HepG2 (cell line): ENCODE measurements around the gene RAD23A. TPM values are rescaled to one million over a fixed set of nuclear protein-coding genes. Genes with fewer than 3 reads are reported as not detected.

Source experiments
- ATF1 ChIP-seq: IDR thresholded peaks from 2 replicates; pipeline ENCODE4 v1.6.1; 2016; ENCODE audit warnings: mild to moderate bottlenecking, control low read depth
- CBFB ChIP-seq: sonication (generic); formaldehyde crosslinking; IDR thresholded peaks from 2 replicates; pipeline ENCODE4 v1.4.0; 2020; ENCODE audit warnings: missing genetic modification reagents
- HBP1 ChIP-seq: IDR thresholded peaks from 2 replicates; pipeline ENCODE4 v1.6.1; 2016; ENCODE audit warnings: low read depth, control low read depth
- HMGA1 ChIP-seq: sonication (generic); formaldehyde crosslinking; conservative IDR thresholded peaks from 2 replicates; pipeline ENCODE4 v1.4.0; 2020; ENCODE audit warnings: missing genetic modification reagents
- JDP2 ChIP-seq: sonication (generic); formaldehyde crosslinking; IDR thresholded peaks from 2 replicates; pipeline ENCODE4 v1.8.1; 2022; ENCODE audit warnings: missing genetic modification reagents, borderline replicate concordance
- MIER3 ChIP-seq: IDR thresholded peaks from 2 replicates; pipeline ENCODE4 v1.6.1; 2016; ENCODE audit warnings: missing compliant biosample characterization, borderline replicate concordance
- NFE2 ChIP-seq: sonication (generic); formaldehyde crosslinking; IDR thresholded peaks from 2 replicates; pipeline ENCODE4 v1.4.0; 2020; ENCODE audit warnings: missing genetic modification reagents
- NFYB ChIP-seq: sonication (generic); formaldehyde crosslinking; IDR thresholded peaks from 2 replicates; pipeline ENCODE4 v1.4.0; 2020; ENCODE audit warnings: missing genetic modification reagents
- RARG ChIP-seq: sonication (generic); formaldehyde crosslinking; IDR thresholded peaks from 2 replicates; pipeline ENCODE4 v1.4.0; 2020; ENCODE audit warnings: low read depth, mild to moderate bottlenecking, missing genetic modification reagents
- YEATS2 ChIP-seq: sonication (generic); formaldehyde crosslinking; IDR thresholded peaks from 2 replicates; pipeline ENCODE4 v1.4.0; 2020; ENCODE audit warnings: missing genetic modification reagents, borderline replicate concordance
- ZBTB49 ChIP-seq: sonication (generic); formaldehyde crosslinking; IDR thresholded peaks from 2 replicates; pipeline ENCODE4 v1.4.0; 2020; ENCODE audit warnings: missing genetic modification reagents, borderline replicate concordance
- ZC3H13 ChIP-seq: sonication (generic); formaldehyde crosslinking; IDR thresholded peaks from 2 replicates; pipeline ENCODE4 v1.8.1; 2023; ENCODE audit warnings: mild to moderate bottlenecking, missing genetic modification reagents, moderate library complexity
- ZKSCAN5 ChIP-seq: sonication (generic); formaldehyde crosslinking; IDR thresholded peaks from 2 replicates; pipeline ENCODE4 v1.5.1; 2020; ENCODE audit warnings: mild to moderate bottlenecking, missing genetic modification reagents
- ZNF354B ChIP-seq: sonication (generic); formaldehyde crosslinking; IDR thresholded peaks from 2 replicates; pipeline ENCODE4 v1.8.0; 2022; ENCODE audit warnings: mild to moderate bottlenecking, missing genetic modification reagents
- ZNF546 ChIP-seq: sonication (generic); formaldehyde crosslinking; conservative IDR thresholded peaks from 2 replicates; pipeline ENCODE4 v1.8.1; 2023; ENCODE audit warnings: mild to moderate bottlenecking, missing genetic modification reagents
- ZNF558 ChIP-seq: sonication (generic); formaldehyde crosslinking; IDR thresholded peaks from 2 replicates; pipeline ENCODE4 v1.9.0; 2022; ENCODE audit warnings: mild to moderate bottlenecking, missing genetic modification reagents, borderline replicate concordance
- ZNF772 ChIP-seq: sonication (generic); formaldehyde crosslinking; IDR thresholded peaks from 2 replicates; pipeline ENCODE4 v1.5.0; 2020; ENCODE audit warnings: mild to moderate bottlenecking, missing genetic modification reagents
- ZNF790 ChIP-seq: sonication (generic); formaldehyde crosslinking; IDR thresholded peaks from 2 replicates; pipeline ENCODE4 v1.8.0; 2022; ENCODE audit warnings: missing genetic modification reagents, mild to moderate bottlenecking, borderline replicate concordance
- polyA plus RNA-seq, 8 experiments: library from polyadenylated mRNA; depleted of rRNA in 3 of 8; stranded (reverse) in 7 of 8; unstranded in 1 of 8; fragments of >200 nt; fragmentation: Illumina TruSeq in 4 of 8; extraction: Trizol in 4 of 8; gene quantifications; 2 replicates each; pipeline versions ENCODE4 v1.2.1 to v1.2.3, GENCODE V29; 2011 to 2016; ENCODE audit warnings: low read depth in 4 of 8, missing spikeins in 1 of 8, mixed read lengths in 1 of 8; ENCODE audit not compliant: insufficient read depth in 1 of 8
- total RNA-seq, 5 experiments: library from RNA; depleted of rRNA; stranded (reverse); fragments of >200 nt; fragmentation: Illumina TruSeq; extraction: Trizol; gene quantifications; 2 replicates each; pipeline ENCODE4 v1.2.3, GENCODE V29; 2016; ENCODE audit warnings: low read depth in 1 of 5
- TF ChIP-seq, protein P1 (sequence below): IDR thresholded peaks from 2 replicates; pipeline ENCODE4 v1.6.1; 2016; ENCODE audit warnings: low read depth, missing genetic modification reagents, missing compliant biosample characterization
- TF ChIP-seq, protein P2 (sequence below): sonication (generic); IDR thresholded peaks from 2 replicates; pipeline ENCODE4 v1.6.1; 2016; ENCODE audit warnings: low read depth, borderline replicate concordance

RAD23A gene
- total and polyA plus RNA-seq, 2 of the 13 experiments (the other 11 are each of a cell fraction or from before 2014, with no cell fraction given), result 42.5 to 54.2 TPM

DNA sequence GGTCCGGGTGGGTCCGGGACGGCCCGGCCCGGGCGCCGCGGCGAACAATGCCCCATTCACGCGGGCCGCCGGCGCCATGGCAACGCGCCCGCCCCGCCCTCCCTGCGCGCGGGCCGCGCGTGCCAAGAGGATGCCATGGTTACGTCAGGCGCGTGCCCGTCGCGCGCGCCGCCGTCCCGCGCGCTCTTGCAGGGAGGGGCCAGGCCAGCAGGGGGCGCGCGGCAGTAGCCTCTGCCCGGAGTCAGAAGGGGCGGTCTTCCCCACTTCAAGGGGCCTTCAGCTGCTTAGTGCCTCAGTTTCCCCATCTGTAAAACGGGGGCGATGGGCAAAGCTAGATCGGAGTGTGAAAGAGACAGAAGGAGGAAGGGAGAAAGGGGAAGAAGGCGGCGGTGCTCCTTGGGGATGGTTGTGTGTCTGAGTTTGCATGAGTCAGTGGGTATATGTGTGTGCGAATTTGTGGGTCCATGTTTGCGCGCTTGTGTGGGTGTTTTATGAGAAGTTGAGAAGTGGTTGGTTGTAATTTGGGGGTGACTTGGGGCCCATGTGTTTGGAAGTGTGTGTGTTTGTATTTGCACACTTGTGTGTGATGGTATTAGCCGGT, 38.0 kb downstream of the RAD23A start (continued):
- TF ChIP-seq NFE2 (CRISPR knock-in tag), result no peak
- no peak for TF ChIP-seq ZBTB49 (CRISPR knock-in tag)
- TF ChIP-seq JDP2 (CRISPR knock-in tag), result no peak
- TF ChIP-seq HBP1 (CRISPR knock-in tag), result no peak
- TF ChIP-seq ZNF772 (CRISPR knock-in tag), result no peak
- TF ChIP-seq NFYB (CRISPR knock-in tag), result no peak
- TF ChIP-seq, protein P1, sequence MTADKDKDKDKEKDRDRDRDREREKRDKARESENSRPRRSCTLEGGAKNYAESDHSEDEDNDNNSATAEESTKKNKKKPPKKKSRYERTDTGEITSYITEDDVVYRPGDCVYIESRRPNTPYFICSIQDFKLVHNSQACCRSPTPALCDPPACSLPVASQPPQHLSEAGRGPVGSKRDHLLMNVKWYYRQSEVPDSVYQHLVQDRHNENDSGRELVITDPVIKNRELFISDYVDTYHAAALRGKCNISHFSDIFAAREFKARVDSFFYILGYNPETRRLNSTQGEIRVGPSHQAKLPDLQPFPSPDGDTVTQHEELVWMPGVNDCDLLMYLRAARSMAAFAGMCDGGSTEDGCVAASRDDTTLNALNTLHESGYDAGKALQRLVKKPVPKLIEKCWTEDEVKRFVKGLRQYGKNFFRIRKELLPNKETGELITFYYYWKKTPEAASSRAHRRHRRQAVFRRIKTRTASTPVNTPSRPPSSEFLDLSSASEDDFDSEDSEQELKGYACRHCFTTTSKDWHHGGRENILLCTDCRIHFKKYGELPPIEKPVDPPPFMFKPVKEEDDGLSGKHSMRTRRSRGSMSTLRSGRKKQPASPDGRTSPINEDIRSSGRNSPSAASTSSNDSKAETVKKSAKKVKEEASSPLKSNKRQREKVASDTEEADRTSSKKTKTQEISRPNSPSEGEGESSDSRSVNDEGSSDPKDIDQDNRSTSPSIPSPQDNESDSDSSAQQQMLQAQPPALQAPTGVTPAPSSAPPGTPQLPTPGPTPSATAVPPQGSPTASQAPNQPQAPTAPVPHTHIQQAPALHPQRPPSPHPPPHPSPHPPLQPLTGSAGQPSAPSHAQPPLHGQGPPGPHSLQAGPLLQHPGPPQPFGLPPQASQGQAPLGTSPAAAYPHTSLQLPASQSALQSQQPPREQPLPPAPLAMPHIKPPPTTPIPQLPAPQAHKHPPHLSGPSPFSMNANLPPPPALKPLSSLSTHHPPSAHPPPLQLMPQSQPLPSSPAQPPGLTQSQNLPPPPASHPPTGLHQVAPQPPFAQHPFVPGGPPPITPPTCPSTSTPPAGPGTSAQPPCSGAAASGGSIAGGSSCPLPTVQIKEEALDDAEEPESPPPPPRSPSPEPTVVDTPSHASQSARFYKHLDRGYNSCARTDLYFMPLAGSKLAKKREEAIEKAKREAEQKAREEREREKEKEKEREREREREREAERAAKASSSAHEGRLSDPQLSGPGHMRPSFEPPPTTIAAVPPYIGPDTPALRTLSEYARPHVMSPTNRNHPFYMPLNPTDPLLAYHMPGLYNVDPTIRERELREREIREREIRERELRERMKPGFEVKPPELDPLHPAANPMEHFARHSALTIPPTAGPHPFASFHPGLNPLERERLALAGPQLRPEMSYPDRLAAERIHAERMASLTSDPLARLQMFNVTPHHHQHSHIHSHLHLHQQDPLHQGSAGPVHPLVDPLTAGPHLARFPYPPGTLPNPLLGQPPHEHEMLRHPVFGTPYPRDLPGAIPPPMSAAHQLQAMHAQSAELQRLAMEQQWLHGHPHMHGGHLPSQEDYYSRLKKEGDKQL (CRISPR knock-in tag), result no peak
- no peak for TF ChIP-seq ZNF546 (CRISPR knock-in tag)
- no peak for TF ChIP-seq ZNF354B (CRISPR knock-in tag)
- TF ChIP-seq ZC3H13 (CRISPR knock-in tag), result no peak
- TF ChIP-seq, protein P2, sequence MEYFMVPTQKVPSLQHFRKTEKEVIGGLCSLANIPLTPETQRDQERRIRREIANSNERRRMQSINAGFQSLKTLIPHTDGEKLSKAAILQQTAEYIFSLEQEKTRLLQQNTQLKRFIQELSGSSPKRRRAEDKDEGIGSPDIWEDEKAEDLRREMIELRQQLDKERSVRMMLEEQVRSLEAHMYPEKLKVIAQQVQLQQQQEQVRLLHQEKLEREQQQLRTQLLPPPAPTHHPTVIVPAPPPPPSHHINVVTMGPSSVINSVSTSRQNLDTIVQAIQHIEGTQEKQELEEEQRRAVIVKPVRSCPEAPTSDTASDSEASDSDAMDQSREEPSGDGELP, result peak; percentile 11; the same call in 1 of the 2 replicates
- no peak for TF ChIP-seq ZNF558
- no peak for TF ChIP-seq YEATS2 (CRISPR knock-in tag)
- TF ChIP-seq ZNF790 (CRISPR knock-in tag), result no peak
- no peak for TF ChIP-seq HMGA1 (CRISPR knock-in tag)
- TF ChIP-seq ZKSCAN5 (CRISPR knock-in tag), result no peak
- TF ChIP-seq CBFB (CRISPR knock-in tag), result peak; percentile 47; the same call in 1 of the 2 replicates
- no peak for TF ChIP-seq ATF1 (CRISPR knock-in tag)
- TF ChIP-seq RARG (CRISPR knock-in tag), result no peak
- TF ChIP-seq MIER3 (CRISPR knock-in tag), result peak; percentile 39; the same call in 1 of the 2 replicates
